HL-60 (cell line): ENCODE data around the gene AQP1.

Source experiments
- CTCF ChIP-seq: IDR thresholded peaks from one replicate; pipeline ENCODE4 v1.5.1; 2011; ENCODE audit warnings: low read length, control low read depth, inconsistent platforms; ENCODE audit not compliant: insufficient read depth
- GABPA ChIP-seq: IDR thresholded peaks from 2 replicates; pipeline ENCODE4 v1.6.1; 2012; ENCODE audit warnings: low read depth
- POLR2AphosphoS5 ChIP-seq: IDR thresholded peaks from 2 replicates; pipeline ENCODE4 v1.6.1; 2012; ENCODE audit warnings: low read depth
- SPI1 ChIP-seq: IDR thresholded peaks from 2 replicates; pipeline ENCODE4 v1.6.1; 2012; ENCODE audit warnings: low read depth, mild to moderate bottlenecking, borderline replicate concordance
- TF ChIP-seq, protein P1 (sequence below): IDR thresholded peaks from 2 replicates; pipeline ENCODE4 v1.6.1; 2012; ENCODE audit warnings: low read depth; ENCODE audit not compliant: insufficient replicate concordance

- TF ChIP-seq POLR2AphosphoS5 (no peak), CTCF (no peak), SPI1 (no peak), GABPA (no peak)
- TF ChIP-seq, protein P1, sequence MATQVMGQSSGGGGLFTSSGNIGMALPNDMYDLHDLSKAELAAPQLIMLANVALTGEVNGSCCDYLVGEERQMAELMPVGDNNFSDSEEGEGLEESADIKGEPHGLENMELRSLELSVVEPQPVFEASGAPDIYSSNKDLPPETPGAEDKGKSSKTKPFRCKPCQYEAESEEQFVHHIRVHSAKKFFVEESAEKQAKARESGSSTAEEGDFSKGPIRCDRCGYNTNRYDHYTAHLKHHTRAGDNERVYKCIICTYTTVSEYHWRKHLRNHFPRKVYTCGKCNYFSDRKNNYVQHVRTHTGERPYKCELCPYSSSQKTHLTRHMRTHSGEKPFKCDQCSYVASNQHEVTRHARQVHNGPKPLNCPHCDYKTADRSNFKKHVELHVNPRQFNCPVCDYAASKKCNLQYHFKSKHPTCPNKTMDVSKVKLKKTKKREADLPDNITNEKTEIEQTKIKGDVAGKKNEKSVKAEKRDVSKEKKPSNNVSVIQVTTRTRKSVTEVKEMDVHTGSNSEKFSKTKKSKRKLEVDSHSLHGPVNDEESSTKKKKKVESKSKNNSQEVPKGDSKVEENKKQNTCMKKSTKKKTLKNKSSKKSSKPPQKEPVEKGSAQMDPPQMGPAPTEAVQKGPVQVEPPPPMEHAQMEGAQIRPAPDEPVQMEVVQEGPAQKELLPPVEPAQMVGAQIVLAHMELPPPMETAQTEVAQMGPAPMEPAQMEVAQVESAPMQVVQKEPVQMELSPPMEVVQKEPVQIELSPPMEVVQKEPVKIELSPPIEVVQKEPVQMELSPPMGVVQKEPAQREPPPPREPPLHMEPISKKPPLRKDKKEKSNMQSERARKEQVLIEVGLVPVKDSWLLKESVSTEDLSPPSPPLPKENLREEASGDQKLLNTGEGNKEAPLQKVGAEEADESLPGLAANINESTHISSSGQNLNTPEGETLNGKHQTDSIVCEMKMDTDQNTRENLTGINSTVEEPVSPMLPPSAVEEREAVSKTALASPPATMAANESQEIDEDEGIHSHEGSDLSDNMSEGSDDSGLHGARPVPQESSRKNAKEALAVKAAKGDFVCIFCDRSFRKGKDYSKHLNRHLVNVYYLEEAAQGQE, result no peak
Measured at GRCh38 chr7:30899066-30899465, 12.6 kb upstream of the AQP1 start.
